ENCODE results near the gene DYNLT5.

The DYNLT5 gene

DNA sequence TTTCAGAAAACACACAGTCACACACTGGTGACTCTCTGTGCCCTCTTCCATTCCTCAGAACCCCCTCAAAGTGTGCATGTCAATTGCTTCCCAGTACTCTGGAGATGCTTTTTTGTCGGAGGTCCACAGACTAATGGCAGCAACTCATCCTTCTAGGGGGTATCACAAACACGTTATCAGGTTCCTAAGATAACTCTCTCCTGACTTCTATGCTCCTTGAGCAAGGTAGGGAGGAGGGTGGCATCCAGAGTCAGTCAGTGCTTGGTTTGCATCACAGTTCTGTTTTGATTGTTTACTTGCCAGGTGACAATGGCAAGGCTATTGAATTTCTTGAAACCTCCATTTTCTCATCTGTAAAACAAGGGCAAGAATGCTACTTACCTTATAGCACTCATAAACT lies 39.4 kb upstream of the DYNLT5 start:
- no peak overlapping the region for H4K12ac ChIP-seq (ENCODE audit: low read depth, low read length)
- WGBS (ENCODE audit: extremely low coverage, insufficient coverage, insufficient read length): no CpG with 5 or more reads among the region's 2 CpGs
- H3K14ac ChIP-seq (ENCODE audit: low read length): no peak overlapping the region
- H3K4me2 ChIP-seq (ENCODE audit: low read length): no peak overlapping the region
- no peak for DNase-seq
- H3K27me3 ChIP-seq (ENCODE audit: insufficient read depth, low read length): no peaks in the 10 kb centered on the region
- no peaks in the 10 kb centered on the region for H3K4me1 ChIP-seq (ENCODE audit: control insufficient read depth in 1 of 2, insufficient read depth in 2 of 2, low read length in 2 of 2)
- no peak overlapping the region for H3K18ac ChIP-seq (ENCODE audit: low read length)
- H3K36me3 ChIP-seq (ENCODE audit: control insufficient read depth in 1 of 2, insufficient read depth in 2 of 2, low read length in 2 of 2): no peaks in the 10 kb centered on the region
- H2AK5ac ChIP-seq (ENCODE audit: low read length): no peak overlapping the region
- no peaks in the 10 kb centered on the region for H3K79me1 ChIP-seq (ENCODE audit: low read length)
- no peaks in the 10 kb centered on the region for H3K79me2 ChIP-seq (ENCODE audit: control insufficient read depth, insufficient read depth, low read length, poor library complexity)
- H3K27ac ChIP-seq (ENCODE audit: low read depth, low read length): no peak overlapping the region
- H2AFZ ChIP-seq (ENCODE audit: insufficient read depth, low read length, poor library complexity): no peak overlapping the region
- H4K91ac ChIP-seq (ENCODE audit: low read depth, low read length): no peak overlapping the region
- no peak overlapping the region for H2BK12ac ChIP-seq (ENCODE audit: low read length)
- no peak overlapping the region for H2BK120ac ChIP-seq (ENCODE audit: insufficient read depth, low read length, poor library complexity)
- H4K8ac ChIP-seq (ENCODE audit: low read depth, low read length): no peak overlapping the region
- no peak overlapping the region for H3K4me3 ChIP-seq (ENCODE audit: low read depth, low read length)
- H3K9me3 ChIP-seq (ENCODE audit: insufficient read depth, low read depth, low read length): no peaks in the 10 kb centered on the region
- no peak overlapping the region for H3K23ac ChIP-seq (ENCODE audit: low read length)
- H3K9ac ChIP-seq (ENCODE audit: low read length): no peak overlapping the region
- H3K4ac ChIP-seq (ENCODE audit: low read depth, low read length): no peak overlapping the region
- H2BK5ac ChIP-seq (ENCODE audit: low read depth, low read length, poor library complexity): no peak overlapping the region

DNA sequence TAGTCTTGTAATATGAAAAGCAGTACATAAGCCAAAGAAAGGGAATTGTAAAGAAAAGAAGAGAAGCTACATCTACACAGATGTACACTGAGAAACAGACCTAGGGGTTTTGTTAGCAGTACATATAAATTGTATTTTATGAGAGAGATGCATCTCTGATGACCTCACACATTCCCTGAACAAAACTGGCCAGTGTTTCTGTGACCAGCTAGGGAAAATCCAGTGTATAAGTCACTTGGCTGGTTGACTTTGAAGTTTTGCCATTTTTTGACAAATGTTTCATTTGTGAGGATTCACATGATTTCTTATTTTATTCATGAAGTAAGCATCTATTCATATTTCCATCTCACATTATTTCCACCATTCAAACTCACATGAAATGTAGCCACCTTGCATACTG lies 28.3 kb upstream of the DYNLT5 start:
- no peak for DNase-seq
- H3K23ac ChIP-seq (ENCODE audit: low read length): no peak overlapping the region
- no peak overlapping the region for H2AFZ ChIP-seq (ENCODE audit: insufficient read depth, low read length, poor library complexity)
- H3K79me1 ChIP-seq (ENCODE audit: low read length): no peaks in the 10 kb centered on the region
- no peak overlapping the region for H3K27ac ChIP-seq (ENCODE audit: low read depth, low read length)
- H3K4ac ChIP-seq (ENCODE audit: low read depth, low read length): no peak overlapping the region
- H3K4me3 ChIP-seq (ENCODE audit: low read depth, low read length): no peak overlapping the region
- H2BK120ac ChIP-seq (ENCODE audit: insufficient read depth, low read length, poor library complexity): no peak overlapping the region
- H4K8ac ChIP-seq (ENCODE audit: low read depth, low read length): no peak overlapping the region
- no peak overlapping the region for H2BK12ac ChIP-seq (ENCODE audit: low read length)
- H3K27me3 ChIP-seq (ENCODE audit: insufficient read depth, low read length): no peaks in the 10 kb centered on the region
- no peaks in the 10 kb centered on the region for H3K36me3 ChIP-seq (ENCODE audit: control insufficient read depth in 1 of 2, insufficient read depth in 2 of 2, low read length in 2 of 2)
- no peaks in the 10 kb centered on the region for H3K9me3 ChIP-seq (ENCODE audit: insufficient read depth, low read depth, low read length)
- H3K79me2 ChIP-seq (ENCODE audit: control insufficient read depth, insufficient read depth, low read length, poor library complexity): no peaks in the 10 kb centered on the region
- H3K18ac ChIP-seq (ENCODE audit: low read length): no peak overlapping the region
- no peak overlapping the region for H3K14ac ChIP-seq (ENCODE audit: low read length)
- no peak overlapping the region for H3K4me2 ChIP-seq (ENCODE audit: low read length)
- peaks cover 0 to 2% of the 10 kb centered on the region in 2 experiments for H3K4me1 ChIP-seq (ENCODE audit: control insufficient read depth in 1 of 2, insufficient read depth in 2 of 2, low read length in 2 of 2)
- no peak overlapping the region for H3K9ac ChIP-seq (ENCODE audit: low read length)
- H4K91ac ChIP-seq (ENCODE audit: low read depth, low read length): no peak overlapping the region
- no peak overlapping the region for H2AK5ac ChIP-seq (ENCODE audit: low read length)
- no peak overlapping the region for H4K12ac ChIP-seq (ENCODE audit: low read depth, low read length)
- H2BK5ac ChIP-seq (ENCODE audit: low read depth, low read length, poor library complexity): no peak overlapping the region

GRCh38 chr1:66725885-66726665 lies 26.2 kb upstream of the DYNLT5 start:
- H3K79me1 ChIP-seq (ENCODE audit: low read length): no peaks in the 10 kb centered on the region
- no CpG with 5 or more reads among the region's 9 CpGs for WGBS (ENCODE audit: extremely low coverage, insufficient coverage, insufficient read length)
- H4K12ac ChIP-seq (ENCODE audit: low read depth, low read length): no peak overlapping the region
- no peak overlapping the region for H2BK12ac ChIP-seq (ENCODE audit: low read length)
- H3K14ac ChIP-seq (ENCODE audit: low read length): no peak overlapping the region
- H2BK5ac ChIP-seq (ENCODE audit: low read depth, low read length, poor library complexity): no peak overlapping the region
- H3K79me2 ChIP-seq (ENCODE audit: control insufficient read depth, insufficient read depth, low read length, poor library complexity): no peaks in the 10 kb centered on the region
- H2BK120ac ChIP-seq (ENCODE audit: insufficient read depth, low read length, poor library complexity): no peak overlapping the region
- no peak overlapping the region for H2AFZ ChIP-seq (ENCODE audit: insufficient read depth, low read length, poor library complexity)
- no peaks in the 10 kb centered on the region for H3K36me3 ChIP-seq (ENCODE audit: control insufficient read depth in 1 of 2, insufficient read depth in 2 of 2, low read length in 2 of 2)
- no peak overlapping the region for H3K18ac ChIP-seq (ENCODE audit: low read length)
- H4K8ac ChIP-seq (ENCODE audit: low read depth, low read length): no peak overlapping the region
- H3K4me1 ChIP-seq (ENCODE audit: control insufficient read depth in 1 of 2, insufficient read depth in 2 of 2, low read length in 2 of 2): peaks cover 0 to 2% of the 10 kb centered on the region in 2 experiments
- H3K9ac ChIP-seq (ENCODE audit: low read length): no peak overlapping the region
- peak; percentile 23 to 86 for DNase-seq
- no peak overlapping the region for H4K91ac ChIP-seq (ENCODE audit: low read depth, low read length)
- H3K23ac ChIP-seq (ENCODE audit: low read length): no peak overlapping the region
- H3K9me3 ChIP-seq (ENCODE audit: insufficient read depth, low read depth, low read length): no peaks in the 10 kb centered on the region
- no peak overlapping the region for H2AK5ac ChIP-seq (ENCODE audit: low read length)
- no peak overlapping the region for H3K4me2 ChIP-seq (ENCODE audit: low read length)
- H3K4ac ChIP-seq (ENCODE audit: low read depth, low read length): no peak overlapping the region
- no peak overlapping the region for H3K4me3 ChIP-seq (ENCODE audit: low read depth, low read length)
- no peak overlapping the region for H3K27ac ChIP-seq (ENCODE audit: low read depth, low read length)
- no peaks in the 10 kb centered on the region for H3K27me3 ChIP-seq (ENCODE audit: insufficient read depth, low read length)

GRCh38 chr1:66728021-66728420 lies 24.2 kb upstream of the DYNLT5 start:
- no peaks in the 10 kb centered on the region for H3K79me2 ChIP-seq (ENCODE audit: control insufficient read depth, insufficient read depth, low read length, poor library complexity)
- no peaks in the 10 kb centered on the region for H3K9me3 ChIP-seq (ENCODE audit: insufficient read depth, low read depth, low read length)
- H3K4me3 ChIP-seq (ENCODE audit: low read depth, low read length): no peak overlapping the region
- no peak overlapping the region for H2BK120ac ChIP-seq (ENCODE audit: insufficient read depth, low read length, poor library complexity)
- H3K14ac ChIP-seq (ENCODE audit: low read length): no peak overlapping the region
- H3K36me3 ChIP-seq (ENCODE audit: control insufficient read depth in 1 of 2, insufficient read depth in 2 of 2, low read length in 2 of 2): no peaks in the 10 kb centered on the region
- H3K27ac ChIP-seq (ENCODE audit: low read depth, low read length): no peak overlapping the region
- H3K4me2 ChIP-seq (ENCODE audit: low read length): no peak overlapping the region
- no peak overlapping the region for H2AK5ac ChIP-seq (ENCODE audit: low read length)
- WGBS (ENCODE audit: extremely low coverage, insufficient coverage, insufficient read length): no CpG with 5 or more reads among the region's 2 CpGs
- no peak overlapping the region for H3K4ac ChIP-seq (ENCODE audit: low read depth, low read length)
- H3K18ac ChIP-seq (ENCODE audit: low read length): no peak overlapping the region
- H3K9ac ChIP-seq (ENCODE audit: low read length): no peak overlapping the region
- no peak overlapping the region for H2AFZ ChIP-seq (ENCODE audit: insufficient read depth, low read length, poor library complexity)
- no peak overlapping the region for H2BK5ac ChIP-seq (ENCODE audit: low read depth, low read length, poor library complexity)
- no peak overlapping the region for H4K91ac ChIP-seq (ENCODE audit: low read depth, low read length)
- peaks cover 0 to 2% of the 10 kb centered on the region in 2 experiments for H3K4me1 ChIP-seq (ENCODE audit: control insufficient read depth in 1 of 2, insufficient read depth in 2 of 2, low read length in 2 of 2)
- H3K23ac ChIP-seq (ENCODE audit: low read length): no peak overlapping the region
- DNase-seq: peak in 1 of 2 donors; percentile 26
- H3K79me1 ChIP-seq (ENCODE audit: low read length): no peaks in the 10 kb centered on the region
- H3K27me3 ChIP-seq (ENCODE audit: insufficient read depth, low read length): no peaks in the 10 kb centered on the region
- H4K12ac ChIP-seq (ENCODE audit: low read depth, low read length): no peak overlapping the region
- no peak overlapping the region for H2BK12ac ChIP-seq (ENCODE audit: low read length)
- H4K8ac ChIP-seq (ENCODE audit: low read depth, low read length): no peak overlapping the region
